Activated naive CD8-positive, alpha-beta T cell treated with anti-CD3 and anti-CD28 coated beads, Interleukin-2, amount 10 ng/mL, durations not matched to agents 7 days and 5 days (primary cell): Measurements from ENCODE around the gene IKBKE. TPM values are rescaled to one million over a fixed set of nuclear protein-coding genes. Genes with fewer than 3 reads are reported as not detected.

Source experiments
- ATAC-seq: fragments of 150-1000 bp; cut with Tn5 transposase; one replicate; pipeline ENCODE4 v1.10.0; 2021; ENCODE audit warnings: low read depth, moderate library complexity
- POLR2A ChIA-PET: fragments of 350-600 bp; sonication (Branson Sonifier 250); formaldehyde crosslinking; loops from one replicate; lab custom pipeline; 2021; ENCODE audit warnings: antibody characterized with exemption; lab: Charles Lee
- DNase-seq: peaks from one replicate; pipeline ENCODE4 v3.0.0; 2021
- H3K27ac Mint-ChIP-seq: one replicate; pipeline ENCODE4 v1.8.0; 2022; ENCODE audit warnings: mild to moderate bottlenecking, mixed read lengths
- H3K27me3 Mint-ChIP-seq: one replicate; pipeline ENCODE4 v1.8.0; 2022; ENCODE audit warnings: mild to moderate bottlenecking, moderate library complexity, mixed read lengths
- H3K36me3 Mint-ChIP-seq: one replicate; pipeline ENCODE4 v1.8.0; 2021; ENCODE audit warnings: mild to moderate bottlenecking, mixed read lengths
- H3K4me1 Mint-ChIP-seq: one replicate; pipeline ENCODE4 v1.8.0; 2021; ENCODE audit warnings: mixed read lengths
- H3K4me3 Mint-ChIP-seq: one replicate; pipeline ENCODE4 v1.8.0; 2022; ENCODE audit warnings: mild to moderate bottlenecking, moderate library complexity, mixed read lengths
- H3K9me3 Mint-ChIP-seq: one replicate; pipeline ENCODE4 v1.8.0; 2021; ENCODE audit warnings: mixed read lengths
- total RNA-seq, 2 experiments: library from RNA; stranded (reverse); gene quantifications; one replicate each; pipeline ENCODE4 v1.2.3, GENCODE V29; 2021

IKBKE gene
- total RNA-seq, 2 experiments from 2014 or later, result 83.5 to 84.0 TPM

DNA sequence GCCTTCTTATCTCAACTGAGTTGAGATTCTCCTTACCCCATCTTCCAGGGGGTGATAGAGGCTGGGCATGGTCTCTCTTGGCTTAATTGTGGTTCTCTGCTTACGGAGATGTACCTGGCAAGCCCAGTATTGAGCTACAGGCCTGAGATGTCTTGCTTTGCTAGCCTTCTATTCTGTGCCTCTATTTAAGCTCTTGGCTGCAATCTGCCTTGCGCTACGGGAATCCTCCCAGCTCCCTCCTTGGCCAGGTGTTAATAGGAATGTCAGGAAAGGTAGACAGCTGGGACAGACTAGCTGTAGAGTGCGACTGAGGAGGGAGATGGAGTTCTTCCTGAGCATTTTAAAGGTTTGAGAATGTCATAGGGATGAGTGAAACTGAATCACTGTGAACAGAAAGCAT is 10.6 kb upstream of the IKBKE start:
- POLR2A ChIA-PET, result no interaction called here
- Mint-ChIP-seq H3K9me3 (no peaks in the 10 kb centered on the region), H3K27me3 (no peaks in the 10 kb centered on the region), H3K4me3 (no peak overlapping the region), H3K4me1 (peaks cover 20% of the 10 kb centered on the region), H3K36me3 (peaks cover 12% of the 10 kb centered on the region), H3K27ac (peak overlapping the region; percentile 47)
- ATAC-seq, result no peak
- DNase-seq, result no peak

DNA sequence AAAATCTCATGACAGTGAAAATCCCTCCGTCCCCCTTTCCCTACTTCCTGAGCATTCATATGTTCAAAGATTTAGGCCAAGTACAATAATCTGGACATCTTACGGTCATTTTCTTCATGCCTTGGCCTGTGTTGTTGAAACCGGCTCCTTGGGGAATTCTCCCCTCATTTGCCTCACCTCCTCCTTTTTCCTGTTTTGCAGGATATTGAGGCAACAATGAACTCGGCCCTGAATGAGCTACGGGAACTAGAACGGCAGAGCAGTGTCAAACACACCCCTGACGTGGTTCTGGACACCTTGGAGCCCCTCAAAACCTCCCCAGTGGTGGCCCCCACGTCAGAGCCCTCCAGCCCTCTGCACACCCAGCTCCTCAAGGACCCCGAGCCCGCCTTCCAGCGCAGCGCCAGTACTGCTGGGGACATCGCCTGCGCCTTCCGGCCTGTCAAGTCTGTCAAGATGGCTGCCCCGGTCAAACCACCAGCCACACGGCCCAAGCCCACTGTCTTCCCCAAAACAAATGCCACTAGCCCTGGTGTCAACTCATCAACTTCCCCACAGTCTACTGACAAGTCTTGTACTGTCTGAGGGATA is 9.3 kb upstream of the IKBKE start:
- Mint-ChIP-seq H3K36me3 (peaks cover 10% of the 10 kb centered on the region), H3K4me3 (no peak overlapping the region), H3K27me3 (no peaks in the 10 kb centered on the region), H3K9me3 (no peaks in the 10 kb centered on the region), H3K27ac (no peak overlapping the region), H3K4me1 (peaks cover 27% of the 10 kb centered on the region)
- POLR2A ChIA-PET, result interaction anchor here (0.8 kb wide), 2 partner anchors 10 to 18 kb away, joined by 4 read pairs; partner anchors contain the start of gene IKBKE
- DNase-seq (no peak), ATAC-seq (no peak)

DNA sequence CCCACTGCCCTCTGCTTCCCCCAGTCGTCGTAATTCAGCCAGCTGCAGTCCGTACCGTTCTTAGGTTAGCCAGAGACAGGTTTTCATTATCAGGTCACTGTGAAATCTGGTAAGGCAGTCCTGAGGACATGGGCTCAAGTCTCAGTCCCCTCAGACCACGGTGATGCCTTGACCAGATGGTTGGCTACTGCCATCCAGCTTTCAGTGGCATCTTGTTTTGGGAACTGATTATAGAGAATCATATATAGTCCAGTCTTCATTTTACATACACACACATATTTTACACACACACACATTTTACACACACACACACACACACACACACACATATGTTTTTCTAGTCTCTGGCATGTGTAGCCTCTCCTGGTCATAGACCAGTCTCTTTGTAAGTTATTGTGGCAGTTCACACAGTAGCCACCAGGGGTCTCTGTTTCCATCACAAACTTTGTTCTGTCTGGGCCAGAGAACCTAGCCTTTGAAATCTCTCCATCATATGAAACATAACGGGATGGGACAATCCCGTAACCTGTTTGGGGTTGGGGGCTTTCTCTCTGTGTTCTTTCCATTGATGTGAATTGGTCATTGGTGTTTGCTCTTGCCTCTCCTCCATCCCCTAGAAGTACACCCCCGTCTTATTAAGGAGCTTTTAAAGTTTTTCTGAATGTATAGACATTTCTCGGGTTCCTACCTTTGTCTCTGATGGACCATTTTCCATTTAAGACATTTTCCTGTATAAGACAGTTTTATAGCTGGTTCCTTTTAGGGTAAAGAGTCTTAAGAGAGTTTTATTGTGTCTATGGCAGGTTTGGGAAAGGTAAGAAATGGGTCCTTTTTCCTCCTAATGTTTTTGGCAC is 8.4 kb upstream of the IKBKE start:
- peaks cover 6% of the 10 kb centered on the region for H3K36me3 Mint-ChIP-seq
- POLR2A ChIA-PET, result interaction anchor here (0.8 kb wide), 2 partner anchors 9 to 18 kb away, joined by 4 read pairs; partner anchors contain the start of gene IKBKE
- no peaks in the 10 kb centered on the region for H3K9me3 Mint-ChIP-seq
- DNase-seq (peak; percentile 53), ATAC-seq (peak; percentile 73)
- no peaks in the 10 kb centered on the region for H3K27me3 Mint-ChIP-seq
- no peak overlapping the region for H3K4me3 Mint-ChIP-seq
- H3K27ac Mint-ChIP-seq, result peak overlapping the region; percentile 37
- peaks cover 34% of the 10 kb centered on the region for H3K4me1 Mint-ChIP-seq

DNA sequence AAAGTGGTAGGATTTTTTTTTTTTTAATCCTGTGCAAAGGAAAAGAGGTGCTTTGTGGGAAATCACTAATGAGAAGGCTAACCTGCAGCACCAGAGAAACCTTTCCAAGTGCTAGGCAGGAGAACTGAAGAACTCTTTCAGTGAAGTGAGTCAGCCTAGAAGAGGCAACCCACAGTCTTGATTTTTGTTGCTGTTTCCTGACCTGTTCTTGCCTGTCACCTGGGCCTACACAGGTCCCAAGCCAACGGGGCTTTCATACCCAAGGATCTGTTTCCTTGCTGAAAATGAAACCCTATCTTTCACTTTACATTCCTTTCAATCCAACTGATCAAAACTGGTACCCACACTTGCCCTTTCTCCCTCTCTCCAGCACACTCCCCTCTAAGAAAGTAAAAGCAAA is 7.1 kb upstream of the IKBKE start:
- Mint-ChIP-seq H3K4me1 (peaks cover 46% of the 10 kb centered on the region), H3K4me3 (no peak overlapping the region), H3K27me3 (no peaks in the 10 kb centered on the region), H3K27ac (peak overlapping the region; percentile 75), H3K9me3 (no peaks in the 10 kb centered on the region), H3K36me3 (peaks cover 5% of the 10 kb centered on the region)
- POLR2A ChIA-PET, result no interaction called here
- DNase-seq (no peak), ATAC-seq (peak; percentile 21)

DNA sequence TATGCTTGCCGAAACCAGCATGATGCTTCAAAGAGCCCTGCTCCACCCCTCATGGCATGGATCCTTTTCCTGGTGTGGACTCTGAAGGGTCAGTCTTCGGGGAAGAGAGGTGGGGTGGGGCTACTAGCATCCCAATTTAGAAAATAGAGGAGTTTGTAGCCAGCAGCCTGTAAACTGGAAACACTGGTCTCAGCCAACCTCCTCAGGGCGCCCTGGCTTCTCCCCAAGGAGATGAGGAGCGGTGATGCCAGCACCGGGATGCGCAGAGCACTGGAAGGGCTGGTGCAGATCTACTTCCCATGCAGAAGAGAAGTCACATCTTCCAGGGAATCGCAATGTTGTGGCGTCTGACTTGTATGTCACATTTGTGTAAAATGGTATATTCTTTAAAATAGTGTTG is 6.4 kb upstream of the IKBKE start:
- Mint-ChIP-seq H3K27me3 (no peaks in the 10 kb centered on the region), H3K36me3 (peaks cover 5% of the 10 kb centered on the region), H3K9me3 (no peaks in the 10 kb centered on the region), H3K4me3 (no peak overlapping the region), H3K4me1 (peaks cover 54% of the 10 kb centered on the region), H3K27ac (peak overlapping the region; percentile 75)
- DNase-seq (no peak), ATAC-seq (no peak)
- POLR2A ChIA-PET, result interaction anchor here (0.6 kb wide), 1 partner anchor 254 kb away, joined by 4 read pairs; no protein-coding TSS in a partner anchor

DNA sequence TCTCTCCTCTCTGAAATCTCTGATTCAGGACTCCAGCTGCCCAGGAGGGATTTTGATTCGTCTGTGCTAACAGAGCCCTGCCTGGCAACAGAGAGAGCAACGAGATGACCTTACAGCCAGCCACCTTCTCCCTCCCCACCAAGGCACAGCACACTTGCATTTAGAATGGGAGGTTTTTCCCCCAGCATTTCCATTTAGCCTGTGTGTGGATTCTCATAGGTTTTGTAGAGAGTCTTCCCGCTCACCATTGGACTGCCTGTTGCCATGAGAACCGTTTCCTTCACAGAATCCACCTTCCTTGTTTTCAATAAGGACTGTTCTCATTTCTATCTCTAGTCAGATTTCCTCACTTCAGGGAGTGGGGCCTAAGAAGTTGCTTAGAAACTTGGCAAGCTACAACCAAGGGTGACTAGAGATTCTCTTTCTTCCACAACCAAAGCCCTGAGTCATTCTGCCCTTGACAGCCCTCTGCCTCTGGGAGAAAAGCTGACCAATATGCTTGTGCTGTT is 5.8 kb upstream of the IKBKE start:
- POLR2A ChIA-PET, result interaction anchor here (1.7 kb wide), 1 partner anchor 15 kb away, joined by 5 read pairs; no protein-coding TSS in a partner anchor
- DNase-seq, result no peak
- Mint-ChIP-seq H3K36me3 (peaks cover 5% of the 10 kb centered on the region), H3K27ac (no peak overlapping the region), H3K9me3 (no peaks in the 10 kb centered on the region), H3K4me3 (no peak overlapping the region), H3K27me3 (no peaks in the 10 kb centered on the region), H3K4me1 (peaks cover 60% of the 10 kb centered on the region)
- no peak for ATAC-seq

DNA sequence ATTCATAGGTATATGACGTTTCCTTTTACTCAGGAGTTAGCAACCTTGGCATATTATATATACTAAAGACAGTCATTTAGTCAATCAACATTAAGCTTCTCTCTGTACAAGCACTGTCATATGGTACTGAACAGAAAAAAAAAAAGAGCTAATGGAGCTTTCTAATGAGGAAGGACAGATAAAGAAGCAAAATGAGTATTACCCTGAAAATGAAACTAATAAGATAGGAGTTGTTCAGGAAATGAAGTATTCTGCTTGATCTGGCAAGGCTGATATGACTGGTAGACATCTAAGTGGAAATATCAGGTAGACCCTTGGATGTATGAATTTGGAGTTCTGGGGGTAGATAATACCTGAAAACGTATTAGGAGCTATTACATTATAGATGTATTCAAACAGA is 4.3 kb upstream of the IKBKE start:
- ATAC-seq (no peak), DNase-seq (no peak)
- H3K4me3 Mint-ChIP-seq, result peak overlapping the region; percentile 70
- no peaks in the 10 kb centered on the region for H3K9me3 Mint-ChIP-seq
- H3K27me3 Mint-ChIP-seq, result no peaks in the 10 kb centered on the region
- POLR2A ChIA-PET, result interaction anchor here (0.9 to 1.7 kb wide), 4 partner anchors 10 to 113 kb away, joined by 3 to 5 read pairs (median 3); partner anchors contain the start of gene RASSF5
- H3K4me1 Mint-ChIP-seq, result peaks cover 67% of the 10 kb centered on the region
- H3K36me3 Mint-ChIP-seq, result peaks cover 5% of the 10 kb centered on the region
- peak overlapping the region; percentile 98 for H3K27ac Mint-ChIP-seq

DNA sequence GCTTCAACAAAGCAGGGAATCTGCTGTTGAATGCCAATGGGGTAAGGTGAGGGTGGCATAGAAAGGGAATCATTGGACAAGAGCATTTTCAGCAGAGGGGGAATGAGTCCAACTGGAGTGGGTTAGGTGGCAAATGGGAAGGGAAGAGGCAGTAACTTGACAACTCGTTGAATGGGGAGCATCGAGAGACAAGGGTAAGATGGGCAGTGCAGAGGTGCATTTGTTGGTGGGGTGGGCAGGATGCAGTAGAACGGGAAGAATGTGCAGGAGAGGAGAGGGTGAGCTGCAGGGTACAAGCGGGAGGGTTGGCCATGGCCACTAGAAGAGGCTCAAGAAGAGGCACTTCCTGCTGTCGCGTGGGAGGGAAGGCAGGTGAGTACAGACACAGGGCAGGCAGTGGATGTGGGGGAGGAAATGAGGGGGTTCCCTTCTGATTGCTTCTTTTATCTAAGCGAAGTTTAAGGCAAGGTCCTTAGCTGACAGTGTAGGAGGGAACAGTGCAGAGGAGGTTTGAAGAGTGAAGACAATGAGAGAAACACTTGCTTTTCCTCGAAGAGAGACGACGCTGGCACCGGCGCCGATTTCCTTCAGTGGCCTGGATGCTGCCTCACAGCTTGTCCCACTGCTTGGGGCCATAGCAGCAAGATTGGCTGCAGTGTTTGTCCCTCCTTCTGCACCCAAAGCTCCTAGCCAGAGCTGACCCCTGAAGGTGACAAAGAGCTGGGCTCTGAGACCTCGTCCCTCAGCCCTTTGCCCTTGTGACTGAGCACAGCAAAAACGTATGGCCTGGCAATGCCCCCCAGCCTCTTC is 3.2 kb upstream of the IKBKE start:
- POLR2A ChIA-PET, result interaction anchor here (1.3 to 1.4 kb wide), 2 partner anchors 9 to 13 kb away, joined by 3 to 5 read pairs; no protein-coding TSS in a partner anchor
- no peaks in the 10 kb centered on the region for H3K27me3 Mint-ChIP-seq
- H3K27ac Mint-ChIP-seq, result peak overlapping the region; percentile 98
- DNase-seq (no peak), ATAC-seq (no peak)
- H3K4me1 Mint-ChIP-seq, result peaks cover 71% of the 10 kb centered on the region
- H3K36me3 Mint-ChIP-seq, result peaks cover 6% of the 10 kb centered on the region
- H3K4me3 Mint-ChIP-seq, result peak overlapping the region; percentile 65
- H3K9me3 Mint-ChIP-seq, result no peaks in the 10 kb centered on the region

DNA sequence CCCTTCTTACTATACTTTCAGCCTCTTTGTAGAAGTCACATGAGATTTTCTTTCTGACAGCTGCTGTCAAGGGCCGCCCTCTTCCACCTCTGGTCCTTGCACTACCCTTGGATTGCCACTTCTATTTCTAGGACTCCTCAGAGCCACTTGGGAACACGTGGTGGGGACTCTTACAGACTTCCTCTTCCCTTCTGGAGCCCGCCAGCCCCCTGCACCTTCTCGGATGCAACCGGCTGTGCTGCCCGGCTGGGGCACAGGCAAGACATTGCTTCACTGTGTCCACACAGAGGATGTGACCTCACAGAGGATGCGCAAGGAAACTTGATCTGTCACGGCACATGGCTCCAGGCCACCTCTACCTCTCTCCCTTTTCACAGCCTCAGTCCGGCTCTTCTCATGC is 2.4 kb upstream of the IKBKE start:
- Mint-ChIP-seq H3K4me3 (peak overlapping the region; percentile 65), H3K36me3 (peaks cover 10% of the 10 kb centered on the region), H3K4me1 (peaks cover 76% of the 10 kb centered on the region), H3K9me3 (no peaks in the 10 kb centered on the region), H3K27me3 (no peaks in the 10 kb centered on the region), H3K27ac (peak overlapping the region; percentile 98)
- ATAC-seq (peak; percentile 15), DNase-seq (peak; percentile 60)
- POLR2A ChIA-PET, result interaction anchor here (1.4 kb wide), 1 partner anchor 12 kb away, joined by 5 read pairs; no protein-coding TSS in a partner anchor

DNA sequence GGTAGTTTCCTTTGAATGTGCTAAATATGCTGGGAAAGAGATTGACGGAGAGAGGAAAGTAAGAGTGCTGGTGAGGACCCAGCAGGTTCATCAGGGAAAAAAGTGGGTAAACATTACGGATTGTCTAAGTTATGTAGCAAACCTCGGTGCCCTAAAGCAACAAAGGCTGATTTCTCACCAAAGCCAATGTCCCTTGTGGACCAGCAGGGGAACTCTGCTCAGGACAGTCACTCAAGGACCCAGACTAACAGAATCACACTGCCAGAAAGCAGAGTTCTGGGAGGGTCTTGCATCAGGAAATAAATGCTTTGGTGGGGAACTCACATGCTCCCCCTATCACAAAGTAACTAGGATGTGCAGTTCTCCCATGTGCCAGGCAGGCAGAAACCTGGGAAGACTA is 1.7 kb upstream of the IKBKE start:
- H3K4me3 Mint-ChIP-seq, result peak overlapping the region; percentile 65
- ATAC-seq (no peak), DNase-seq (no peak)
- POLR2A ChIA-PET, result interaction anchor here (1.1 kb wide), 1 partner anchor 39 kb away, joined by 3 read pairs; the partner anchor contains the start of gene RASSF5
- H3K36me3 Mint-ChIP-seq, result peaks cover 13% of the 10 kb centered on the region
- H3K27me3 Mint-ChIP-seq, result no peaks in the 10 kb centered on the region
- peaks cover 77% of the 10 kb centered on the region for H3K4me1 Mint-ChIP-seq
- H3K9me3 Mint-ChIP-seq, result no peaks in the 10 kb centered on the region
- H3K27ac Mint-ChIP-seq, result peak overlapping the region; percentile 98

DNA sequence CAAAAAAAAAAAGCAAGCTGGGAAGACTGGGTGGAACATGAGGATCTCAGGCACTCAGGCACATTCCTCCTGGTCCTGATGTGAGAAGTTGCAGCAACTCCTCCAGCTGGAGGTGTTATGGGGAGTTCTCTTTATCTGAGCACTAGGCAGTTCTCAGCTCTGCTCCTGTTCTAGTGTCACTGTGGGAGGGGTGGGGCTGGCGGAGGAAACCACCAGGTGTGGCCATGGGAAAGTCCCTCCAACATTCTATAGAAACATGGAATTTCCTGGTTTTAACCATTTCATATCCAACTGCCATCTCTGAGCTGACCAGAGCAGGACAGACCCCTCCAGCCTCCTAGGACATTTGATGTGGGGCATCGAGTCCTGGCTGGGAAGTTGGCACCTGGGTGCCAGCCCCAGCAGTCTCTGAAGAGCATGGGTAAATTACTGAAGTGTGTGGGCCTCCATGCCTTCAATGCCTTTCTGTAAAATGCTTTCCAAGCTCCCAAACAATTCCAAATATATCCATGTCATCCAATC is 804 bp upstream of the IKBKE start:
- Mint-ChIP-seq H3K27ac (peak overlapping the region; percentile 98), H3K4me3 (peak overlapping the region; percentile 95), H3K9me3 (no peaks in the 10 kb centered on the region), H3K4me1 (peaks cover 78% of the 10 kb centered on the region), H3K27me3 (no peaks in the 10 kb centered on the region), H3K36me3 (peaks cover 18% of the 10 kb centered on the region)
- POLR2A ChIA-PET, result interaction anchor here (1.1 to 2.6 kb wide), 8 partner anchors 10 to 99 kb away, joined by 3 to 11 read pairs (median 5); partner anchors contain the start of gene RASSF5
- ATAC-seq, result no peak
- DNase-seq, result no peak

DNA sequence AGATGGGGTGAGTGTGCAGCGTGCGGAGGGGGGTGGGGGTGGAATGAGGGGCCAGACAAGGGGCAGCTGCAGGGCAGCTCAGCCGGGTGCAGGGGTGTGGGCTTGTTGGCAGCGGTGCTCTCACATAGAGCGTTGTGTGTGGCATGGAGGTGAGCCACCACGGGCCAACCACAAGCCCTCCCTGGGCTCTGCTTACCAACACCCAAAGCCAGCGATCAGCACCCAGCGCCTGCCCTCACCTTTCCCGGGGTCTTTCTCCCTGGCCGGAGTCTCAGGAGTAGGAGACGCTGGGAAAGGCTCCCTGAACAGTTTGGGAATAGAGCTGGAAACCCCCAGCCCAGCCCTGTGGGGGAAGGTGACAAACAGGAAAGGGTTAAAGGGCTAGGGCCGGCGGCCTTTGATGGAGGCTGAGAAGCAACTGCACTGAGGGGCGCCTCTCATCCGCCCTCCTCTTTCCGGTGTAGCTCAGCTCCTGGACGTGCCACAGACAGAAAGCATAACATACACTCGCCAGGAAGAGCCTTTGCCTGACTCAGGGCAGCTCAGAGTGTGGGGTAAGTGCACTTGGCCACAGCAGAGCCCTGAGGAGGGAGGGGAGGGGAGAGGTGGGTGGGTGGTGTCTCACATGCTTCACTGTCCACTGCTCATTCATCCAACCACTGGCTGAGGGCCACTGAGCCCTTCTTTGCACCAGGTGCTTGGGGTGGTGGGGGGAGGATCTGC is 577 bp downstream of the IKBKE start:
- no peaks in the 10 kb centered on the region for H3K9me3 Mint-ChIP-seq
- H3K27ac Mint-ChIP-seq, result peak overlapping the region; percentile 98
- ATAC-seq, result peak; percentile 72
- H3K36me3 Mint-ChIP-seq, result peaks cover 24% of the 10 kb centered on the region
- POLR2A ChIA-PET, result interaction anchor here (0.6 to 2.6 kb wide), 16 partner anchors 9 to 144 kb away, joined by 3 to 11 read pairs (median 4); partner anchors contain the start of genes EIF2D and RASSF5
- H3K27me3 Mint-ChIP-seq, result no peaks in the 10 kb centered on the region
- DNase-seq, result peak; percentile 78
- peak overlapping the region; percentile 95 for H3K4me3 Mint-ChIP-seq
- H3K4me1 Mint-ChIP-seq, result peaks cover 66% of the 10 kb centered on the region
